Gastroesophageal sphincter (tissue), 3 donors: Measurements from ENCODE around the gene ACTRT3.

ENCODE experiments used
- POLR2A ChIP-seq, 2 donors: fragments of 450-650 bp; IDR thresholded peaks; one replicate each; pipeline ENCODE4 v1.6.1; 2017; ENCODE audit warnings: antibody characterized with exemption in 2 of 2, mild to moderate bottlenecking in 2 of 2, moderate library complexity in 1 of 2
- TF ChIP-seq, protein P1 (sequence below), 4 experiments: fragments of 200-600 bp in 2 of 4; fragments of 450-650 bp in 2 of 4; sonication (generic) in 1 of 4; IDR thresholded peaks; one replicate each; pipeline ENCODE4 v1.5.1; 2017 to 2019; ENCODE audit warnings: antibody characterized with exemption in 4 of 4, mild to moderate bottlenecking in 2 of 4, moderate library complexity in 2 of 4

DNA sequence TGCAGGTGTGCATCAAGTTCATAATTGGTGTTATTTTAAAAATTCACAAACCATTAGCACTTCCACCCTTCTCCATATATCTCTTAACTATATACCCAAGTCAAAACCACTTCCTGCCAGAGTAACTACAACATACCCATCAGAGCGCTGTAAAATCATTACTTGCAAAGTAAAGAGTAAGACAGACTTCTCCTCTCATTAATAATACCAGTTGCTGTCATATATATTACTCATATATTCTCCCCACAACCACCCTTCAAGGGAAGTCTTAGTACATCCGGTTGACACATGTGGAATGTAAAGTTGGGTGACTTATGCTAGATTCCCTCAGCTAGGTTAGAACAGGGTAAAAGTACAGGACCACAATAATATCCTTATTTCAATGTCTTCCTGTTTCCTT is 10.1 kb downstream of the ACTRT3 start:
- TF ChIP-seq POLR2A (IDR thresholded peaks at IDR 0.05), result no peak
- TF ChIP-seq, protein P1, sequence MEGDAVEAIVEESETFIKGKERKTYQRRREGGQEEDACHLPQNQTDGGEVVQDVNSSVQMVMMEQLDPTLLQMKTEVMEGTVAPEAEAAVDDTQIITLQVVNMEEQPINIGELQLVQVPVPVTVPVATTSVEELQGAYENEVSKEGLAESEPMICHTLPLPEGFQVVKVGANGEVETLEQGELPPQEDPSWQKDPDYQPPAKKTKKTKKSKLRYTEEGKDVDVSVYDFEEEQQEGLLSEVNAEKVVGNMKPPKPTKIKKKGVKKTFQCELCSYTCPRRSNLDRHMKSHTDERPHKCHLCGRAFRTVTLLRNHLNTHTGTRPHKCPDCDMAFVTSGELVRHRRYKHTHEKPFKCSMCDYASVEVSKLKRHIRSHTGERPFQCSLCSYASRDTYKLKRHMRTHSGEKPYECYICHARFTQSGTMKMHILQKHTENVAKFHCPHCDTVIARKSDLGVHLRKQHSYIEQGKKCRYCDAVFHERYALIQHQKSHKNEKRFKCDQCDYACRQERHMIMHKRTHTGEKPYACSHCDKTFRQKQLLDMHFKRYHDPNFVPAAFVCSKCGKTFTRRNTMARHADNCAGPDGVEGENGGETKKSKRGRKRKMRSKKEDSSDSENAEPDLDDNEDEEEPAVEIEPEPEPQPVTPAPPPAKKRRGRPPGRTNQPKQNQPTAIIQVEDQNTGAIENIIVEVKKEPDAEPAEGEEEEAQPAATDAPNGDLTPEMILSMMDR (IDR thresholded peaks at IDR 0.05), result no peak
